GM19463 (cell line): ENCODE results near the gene METTL23.

ENCODE experiments used
- ATAC-seq: cut with Tn5 transposase; IDR thresholded peaks from one replicate; pipeline ENCODE4 v1.9.1; 2021; ENCODE audit warnings: mild to moderate bottlenecking, moderate library complexity; ENCODE audit not compliant: unreplicated experiment

Gene METTL23

DNA sequence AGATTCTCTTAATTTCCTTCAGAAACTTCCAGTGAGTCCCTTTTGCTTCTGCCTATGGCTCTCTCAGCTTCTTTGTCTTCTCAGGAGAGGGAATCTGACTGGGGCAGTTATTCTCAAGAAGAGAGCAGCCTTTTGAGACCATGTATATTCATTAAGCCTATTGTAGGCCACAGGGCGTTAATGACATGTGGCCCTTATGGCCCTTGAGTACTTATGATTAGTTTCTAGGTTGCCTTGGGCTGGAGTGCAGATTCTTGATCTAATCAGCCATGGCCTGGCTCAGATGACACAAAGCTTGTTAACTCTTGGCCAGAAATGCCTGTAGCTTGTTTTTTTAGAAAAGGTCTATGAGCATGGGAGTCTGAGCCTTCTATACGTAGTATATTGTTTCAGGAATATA, 28.6 kb downstream of the METTL23 start:
- ATAC-seq = no peak

DNA sequence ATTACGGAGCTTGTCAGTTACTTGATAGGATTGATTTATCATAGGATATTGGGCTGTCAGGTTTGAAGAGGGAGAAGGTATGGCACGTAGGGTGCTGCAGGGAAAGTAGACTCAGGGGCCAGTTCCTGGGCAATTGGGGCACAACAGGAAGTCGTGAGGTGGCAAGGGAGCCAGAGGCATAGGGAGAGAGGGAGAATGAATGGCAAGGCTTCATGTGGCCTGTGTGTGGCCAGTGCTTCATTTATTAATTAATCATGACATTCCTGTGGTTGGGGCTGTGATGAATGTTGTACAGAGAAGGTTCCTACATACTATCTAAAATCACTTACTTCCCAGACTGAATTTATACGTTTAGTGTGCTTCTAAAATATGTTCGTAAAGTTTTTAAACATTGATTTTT, 30.6 kb downstream of the METTL23 start:
- no peak for ATAC-seq

DNA sequence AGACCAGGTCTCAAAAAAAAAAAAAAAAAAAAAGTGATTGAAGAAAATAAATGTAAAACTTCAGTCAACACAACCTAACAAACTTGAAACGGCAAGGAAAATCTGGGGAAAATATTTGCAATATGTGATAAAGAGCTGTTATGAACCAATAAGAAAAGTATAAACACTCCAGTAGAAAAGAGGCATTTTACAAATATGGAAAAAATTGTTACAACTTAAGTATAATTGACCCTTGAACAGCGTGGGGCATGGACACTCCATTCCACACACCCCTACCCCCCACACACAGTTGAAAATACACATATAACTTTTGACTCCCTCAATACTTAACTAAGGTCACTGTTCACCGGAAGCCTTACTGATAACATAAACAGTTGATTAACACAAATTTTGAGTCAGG, 31.9 kb downstream of the METTL23 start:
- no peak for ATAC-seq

DNA sequence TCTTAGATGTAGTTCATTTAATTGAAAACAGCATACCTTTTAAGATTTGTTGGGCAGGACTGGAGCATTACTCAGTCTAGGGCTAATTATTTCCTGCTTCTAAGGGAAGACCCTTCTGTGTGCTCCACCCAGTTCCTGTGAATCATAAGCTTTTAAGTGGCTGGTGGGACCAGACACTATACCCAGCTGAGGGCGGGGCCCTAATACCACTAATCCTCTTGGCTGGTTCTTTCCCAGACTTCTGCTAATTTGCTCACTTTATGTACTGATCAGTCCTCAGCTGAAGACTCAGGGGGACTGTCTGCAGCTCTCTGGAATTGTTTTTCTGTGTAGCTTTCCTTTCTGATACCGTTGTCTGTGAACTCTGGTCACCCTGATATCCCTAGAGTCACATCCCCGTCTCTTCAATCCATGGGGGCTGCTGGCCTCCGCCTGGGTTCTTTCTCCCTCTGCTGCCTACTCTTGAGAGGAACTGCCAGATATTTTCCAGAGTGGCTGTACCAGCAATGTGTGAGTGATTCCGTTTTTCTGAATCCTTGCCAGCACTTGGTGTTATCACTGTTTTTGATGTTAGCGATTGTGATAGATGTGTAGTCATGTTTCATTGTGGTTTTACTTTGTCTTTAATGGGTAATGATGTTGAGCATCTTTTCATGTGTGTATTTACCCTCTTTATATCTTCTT, 46.3 kb downstream of the METTL23 start:
- ATAC-seq = no peak

- ATAC-seq = no peak
Observed at GRCh38 chr17:76775021-76775600, 48.5 kb downstream of the METTL23 start.

DNA sequence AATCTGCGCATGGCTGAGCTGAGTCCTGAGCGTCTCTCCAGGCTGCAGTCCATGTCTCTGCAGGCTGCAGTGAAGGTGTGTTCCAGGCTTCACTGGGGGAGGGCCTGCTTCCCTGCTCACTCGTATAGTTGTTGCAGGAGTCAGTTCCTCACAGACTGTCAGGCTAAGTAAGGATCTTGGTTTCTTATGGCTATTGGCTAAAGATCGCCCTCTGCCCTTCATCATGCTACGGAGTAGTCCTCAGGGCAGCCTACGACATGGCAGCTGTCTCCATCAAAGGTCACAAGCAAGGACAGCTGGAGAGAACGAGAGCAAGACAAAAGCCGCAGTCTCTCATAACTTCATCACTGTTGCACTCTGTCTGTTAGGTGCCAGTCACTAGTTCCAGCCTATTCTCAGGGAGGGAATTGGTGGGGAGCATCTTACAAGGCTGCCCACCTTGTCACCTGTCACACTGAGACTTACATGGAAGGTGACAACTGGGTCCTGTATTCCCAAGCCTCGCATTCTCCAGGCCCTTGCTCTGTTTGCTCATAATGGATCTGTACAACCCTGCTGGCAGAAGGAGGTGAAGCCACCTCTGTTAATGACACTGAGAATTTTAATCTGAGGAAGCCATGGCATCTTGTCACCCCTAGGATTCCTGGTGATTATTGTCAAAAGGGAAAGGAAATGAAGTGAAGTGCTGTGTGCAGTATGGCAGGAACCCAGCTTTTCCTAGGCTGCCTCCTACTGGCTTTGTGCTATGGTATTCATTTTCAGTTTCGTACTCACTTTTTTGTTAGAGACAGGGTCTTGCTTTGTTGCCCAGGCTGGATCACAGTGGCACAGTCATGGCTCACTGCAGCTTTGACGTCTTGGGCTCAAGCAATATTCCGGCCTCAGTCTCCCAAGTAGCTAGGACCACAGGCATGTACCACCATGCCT, 54.7 kb downstream of the METTL23 start:
- ATAC-seq = no peak

DNA sequence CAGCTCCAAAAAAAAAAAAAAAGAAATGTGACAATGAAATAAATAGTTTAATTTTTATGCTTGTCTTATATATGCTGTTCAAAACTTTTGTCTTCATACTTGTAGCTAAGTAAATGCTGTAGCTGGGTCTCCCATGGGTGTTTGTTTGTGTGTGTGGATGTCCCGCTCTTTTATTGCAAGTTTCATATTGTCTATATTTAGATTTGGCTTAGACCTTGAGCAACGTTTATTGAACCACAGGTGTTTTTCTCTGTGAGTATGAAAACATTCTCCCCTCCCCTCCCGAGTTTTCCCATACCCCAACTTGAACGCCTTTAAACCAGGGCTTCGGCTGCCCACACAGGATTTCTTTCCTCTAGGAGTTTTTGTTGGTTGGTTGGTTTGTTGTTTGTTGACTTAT, 56.5 kb downstream of the METTL23 start:
- no peak for ATAC-seq
